SU-DHL-6 (cell line): ENCODE measurements around the gene CDHR4.

Experiments used
- H2AFZ ChIP-seq: fragments of 200-600 bp; sonication (generic); 2 replicates; pipeline ENCODE4 v1.6.1; 2014; ENCODE audit warnings: low read depth, mild to moderate bottlenecking, moderate library complexity, mixed read lengths, antibody characterized with exemption, low read length; ENCODE audit not compliant: severe bottlenecking
- H3F3A ChIP-seq: fragments of 200-600 bp; shearing (Covaris generic); 2 replicates; pipeline ENCODE4 v1.6.0; 2016; ENCODE audit warnings: antibody characterized with exemption, mild to moderate bottlenecking; ENCODE audit not compliant: insufficient read depth
- H3K27ac ChIP-seq: fragments of 200-600 bp; sonication (generic); 2 replicates; pipeline ENCODE4 v1.5.1; 2016; ENCODE audit warnings: low read depth, mild to moderate bottlenecking, low read length, moderate library complexity, mixed read lengths
- H3K27me3 ChIP-seq: fragments of 200-600 bp; sonication (generic), shearing (Covaris generic); 2 replicates; pipeline ENCODE4 v1.6.0; 2014; ENCODE audit warnings: mild to moderate bottlenecking, low read length
- H3K36me3 ChIP-seq: fragments of 200-600 bp; sonication (generic); 2 replicates; pipeline ENCODE4 v1.6.1; 2014; ENCODE audit warnings: mild to moderate bottlenecking, low read length, mixed read lengths
- H3K4me2 ChIP-seq: fragments of 300-600, 200-600 bp; shearing (Covaris generic), sonication (generic); 2 replicates; pipeline ENCODE4 v1.6.0; 2014; ENCODE audit warnings: low read length, low read depth, mild to moderate bottlenecking; ENCODE audit not compliant: poor library complexity, severe bottlenecking
- H3K4me3 ChIP-seq: fragments of 200-600 bp; sonication (generic); 2 replicates; pipeline ENCODE4 v1.5.1; 2014; ENCODE audit warnings: antibody characterized with exemption, low read length, mild to moderate bottlenecking, mixed read lengths; ENCODE audit not compliant: insufficient read depth, poor library complexity, severe bottlenecking
- H3K79me2 ChIP-seq: fragments of 200-600 bp; sonication (generic); 2 replicates; pipeline ENCODE4 v1.6.1; 2014; ENCODE audit warnings: mild to moderate bottlenecking, low read length, moderate library complexity; ENCODE audit not compliant: insufficient read depth
- H3K9ac ChIP-seq: fragments of 200-600 bp; sonication (generic); 2 replicates; pipeline ENCODE4 v1.7.0; 2014; ENCODE audit warnings: mild to moderate bottlenecking, low read length
- H3K9me2 ChIP-seq: fragments of 200-600 bp; sonication (generic); replicated peaks from 2 replicates; pipeline ENCODE4 v1.6.1; 2014; ENCODE audit warnings: low read length; ENCODE audit not compliant: insufficient read depth
- H3K9me3 ChIP-seq: fragments of 200-600 bp; sonication (generic); 2 replicates; pipeline ENCODE4 v1.6.1; 2014; ENCODE audit warnings: low read length, mixed read lengths; ENCODE audit not compliant: insufficient read depth
- H4K20me1 ChIP-seq: fragments of 200-600 bp; sonication (generic); 2 replicates; pipeline ENCODE4 v1.6.1; 2014; ENCODE audit warnings: low read depth, mild to moderate bottlenecking, antibody characterized with exemption, low read length, moderate library complexity, mixed read lengths
- CTCF ChIP-seq: fragments of 200-600 bp; sonication (generic); IDR thresholded peaks from one replicate; pipeline ENCODE4 v1.5.1; 2017; ENCODE audit warnings: antibody characterized with exemption, mild to moderate bottlenecking, low read length, moderate library complexity; ENCODE audit not compliant: insufficient read depth, poor library complexity, severe bottlenecking
- EZH2phosphoT487 ChIP-seq: fragments of 200-600 bp; sonication (generic), shearing (Covaris generic); conservative IDR thresholded peaks from 2 replicates; pipeline ENCODE4 v1.6.1; 2018; ENCODE audit warnings: mild to moderate bottlenecking, antibody characterized with exemption, low read length, moderate library complexity, mixed read lengths

CDHR4 gene

DNA sequence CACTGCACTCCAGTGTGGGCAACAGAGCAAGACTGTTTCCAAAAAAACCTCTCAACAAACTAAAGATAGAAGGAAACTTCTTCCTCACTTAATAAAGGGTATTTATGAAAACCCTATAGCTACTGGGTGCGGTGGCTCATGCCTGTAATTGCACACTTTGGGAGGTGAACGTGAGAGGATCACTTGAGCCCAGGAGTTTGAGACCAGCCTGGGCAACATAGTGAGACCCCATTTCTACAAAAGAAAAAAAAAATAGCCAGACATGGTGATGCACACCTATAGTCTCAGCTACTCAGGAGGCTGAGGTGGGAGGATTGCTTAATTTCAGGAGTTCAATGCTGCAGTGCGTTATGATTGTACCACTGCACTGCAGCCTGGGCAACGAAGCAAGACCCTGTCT lies 35.7 kb downstream of the CDHR4 start:
- no peaks in the 10 kb centered on the region for H3K27me3 ChIP-seq
- H3K9me3 ChIP-seq, result no peaks in the 10 kb centered on the region
- H3F3A ChIP-seq, result no peaks in the 10 kb centered on the region
- no peak overlapping the region for H2AFZ ChIP-seq
- H3K9ac ChIP-seq, result no peak overlapping the region
- no peaks in the 10 kb centered on the region for H4K20me1 ChIP-seq
- no peaks in the 10 kb centered on the region for H3K36me3 ChIP-seq
- no peak overlapping the region for H3K4me3 ChIP-seq
- no peak for TF ChIP-seq EZH2phosphoT487
- no peaks in the 10 kb centered on the region for H3K9me2 ChIP-seq
- H3K79me2 ChIP-seq, result peaks cover 53% of the 10 kb centered on the region
- H3K4me2 ChIP-seq, result no peak overlapping the region
- H3K27ac ChIP-seq, result no peak overlapping the region

DNA sequence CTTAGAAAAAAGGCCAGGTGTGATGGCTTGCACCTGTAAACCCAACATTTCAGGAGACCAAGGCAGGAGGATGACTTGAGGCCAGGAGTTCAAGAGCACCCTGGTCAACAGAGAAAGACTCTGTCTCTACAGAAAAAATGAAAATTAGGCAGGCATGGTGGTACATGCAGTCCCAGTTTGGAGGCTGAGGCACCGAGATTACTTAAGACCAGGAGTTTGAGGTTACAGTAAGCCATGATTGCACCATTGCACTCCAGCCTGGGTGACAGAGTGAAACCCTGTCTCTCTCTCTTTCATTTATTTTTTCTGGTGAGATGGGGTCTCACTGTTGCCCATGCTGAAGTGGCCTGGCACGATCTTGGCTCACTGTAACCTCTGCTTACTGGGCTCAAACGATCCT lies 38.0 kb downstream of the CDHR4 start:
- Histone ChIP-seq H3K4me2 (no peak overlapping the region), H3K27me3 (no peaks in the 10 kb centered on the region), H3K9me2 (no peaks in the 10 kb centered on the region), H3K4me3 (no peak overlapping the region), H3F3A (no peaks in the 10 kb centered on the region), H3K9me3 (no peaks in the 10 kb centered on the region), H3K36me3 (no peaks in the 10 kb centered on the region), H3K27ac (no peak overlapping the region), H4K20me1 (no peaks in the 10 kb centered on the region), H3K9ac (no peak overlapping the region), H2AFZ (no peak overlapping the region), H3K79me2 (peaks cover 50% of the 10 kb centered on the region)
- no peak for TF ChIP-seq EZH2phosphoT487
- no peak for TF ChIP-seq CTCF

GRCh38 chr3:49759226-49759625 lies 40.4 kb downstream of the CDHR4 start:
- H2AFZ ChIP-seq, result no peak overlapping the region
- H3F3A ChIP-seq, result no peaks in the 10 kb centered on the region
- no peaks in the 10 kb centered on the region for H3K9me3 ChIP-seq
- no peak overlapping the region for H3K9ac ChIP-seq
- H3K9me2 ChIP-seq, result no peaks in the 10 kb centered on the region
- H3K27ac ChIP-seq, result no peak overlapping the region
- TF ChIP-seq CTCF, result no peak
- TF ChIP-seq EZH2phosphoT487, result no peak
- no peaks in the 10 kb centered on the region for H3K36me3 ChIP-seq
- no peaks in the 10 kb centered on the region for H4K20me1 ChIP-seq
- H3K79me2 ChIP-seq, result peaks cover 46% of the 10 kb centered on the region
- H3K27me3 ChIP-seq, result no peaks in the 10 kb centered on the region
- H3K4me3 ChIP-seq, result no peak overlapping the region
- no peak overlapping the region for H3K4me2 ChIP-seq

DNA sequence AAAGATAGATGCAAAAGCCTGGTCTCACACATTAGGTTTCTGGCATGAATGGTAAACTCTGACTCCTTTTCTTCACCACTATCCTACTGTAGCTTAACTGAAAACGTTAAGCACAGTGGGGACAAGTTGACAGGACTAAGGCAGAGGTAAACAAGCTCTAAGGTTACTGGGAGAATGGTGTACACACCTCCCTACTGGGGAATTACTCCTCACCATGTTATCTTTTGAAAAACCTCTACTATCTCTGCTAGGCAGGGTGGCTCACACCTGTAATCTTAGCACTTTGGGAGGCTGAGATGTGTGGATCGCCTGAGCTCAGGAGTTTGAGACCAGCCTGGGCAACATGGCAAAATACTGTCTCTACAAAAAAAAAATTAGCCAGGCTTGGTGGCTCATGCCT lies 42.5 kb downstream of the CDHR4 start:
- H3K9me2 ChIP-seq, result no peaks in the 10 kb centered on the region
- no peaks in the 10 kb centered on the region for H3K27me3 ChIP-seq
- H3K36me3 ChIP-seq, result no peaks in the 10 kb centered on the region
- no peaks in the 10 kb centered on the region for H3K9me3 ChIP-seq
- H3F3A ChIP-seq, result no peaks in the 10 kb centered on the region
- H3K9ac ChIP-seq, result no peak overlapping the region
- H4K20me1 ChIP-seq, result 0 out of 2 replicates have a peak, but pooled peaks cover 4% of the 10 kb centered on the region
- H2AFZ ChIP-seq, result no peak overlapping the region
- TF ChIP-seq EZH2phosphoT487 (no peak), CTCF (no peak)
- H3K79me2 ChIP-seq, result peaks cover 47% of the 10 kb centered on the region
- no peak overlapping the region for H3K4me2 ChIP-seq
- no peak overlapping the region for H3K4me3 ChIP-seq
- no peak overlapping the region for H3K27ac ChIP-seq
